NCI-H82 treated with DMSO at 0.1 percent for 48 hours (cell line): ENCODE data around the gene LMNA.

ENCODE experiments used
- DNase-seq: peaks from one replicate; lab custom pipeline; 2025; ENCODE audit not compliant: unreplicated experiment; lab: John Stamatoyannopoulos, UW

The LMNA gene

DNA sequence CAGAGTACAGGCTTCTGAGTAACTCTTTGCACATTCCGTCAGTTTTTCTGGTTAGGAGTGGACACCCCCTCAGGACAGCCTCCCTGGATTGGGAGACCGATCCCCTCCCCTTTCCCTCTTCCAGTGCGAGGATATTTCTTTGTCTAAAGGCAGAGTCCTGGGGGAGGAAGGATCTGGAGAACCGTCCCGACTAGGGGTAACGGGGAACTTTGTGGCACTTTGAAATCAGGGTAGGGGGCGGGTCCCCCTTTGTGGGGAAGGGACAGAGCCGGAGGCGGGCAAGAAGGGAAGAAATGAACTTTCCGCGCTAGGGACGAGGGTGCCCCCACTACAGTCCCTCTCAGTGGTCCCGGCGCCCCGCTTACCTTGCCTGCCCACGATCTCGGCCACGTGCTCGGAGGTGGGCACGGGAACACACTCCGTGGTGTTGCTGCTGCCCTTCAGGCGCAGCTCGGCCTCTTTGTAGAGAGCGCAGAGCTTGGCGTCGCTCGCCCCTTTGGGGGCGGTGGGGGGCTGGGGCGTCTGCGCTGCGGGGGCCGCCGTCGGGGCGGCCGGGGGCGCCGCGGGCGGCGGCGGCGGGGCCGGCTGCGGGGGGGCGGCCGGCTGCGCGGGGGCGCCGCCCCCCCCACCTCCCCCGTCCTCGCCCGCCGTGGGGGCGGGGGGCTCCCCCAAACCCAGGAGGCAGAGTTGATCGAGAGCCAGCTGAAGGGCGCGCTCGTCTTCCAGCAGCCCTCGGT is 33.2 kb upstream of the LMNA start:
- DNase-seq, result no peak

DNA sequence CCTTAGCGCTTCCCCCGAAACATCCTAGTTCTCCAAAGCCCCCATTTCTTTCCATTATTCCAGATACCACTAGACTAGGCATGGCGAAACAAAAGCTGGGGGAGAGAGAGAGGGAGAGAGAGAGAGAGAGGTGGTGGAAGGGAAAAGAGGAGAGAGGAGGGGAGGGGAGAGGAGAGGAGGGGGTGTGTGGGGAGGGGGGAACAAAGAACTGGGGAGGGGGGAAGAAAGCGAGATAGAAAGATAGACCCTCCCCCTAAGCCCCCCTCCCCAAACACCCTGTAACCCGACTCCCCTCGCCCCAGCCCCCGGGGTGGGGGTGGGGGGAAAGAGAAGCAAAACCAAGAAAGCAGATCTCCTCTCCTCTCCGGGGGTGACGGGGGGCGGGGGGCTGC is 32.6 kb upstream of the LMNA start:
- DNase-seq, result no peak

DNA sequence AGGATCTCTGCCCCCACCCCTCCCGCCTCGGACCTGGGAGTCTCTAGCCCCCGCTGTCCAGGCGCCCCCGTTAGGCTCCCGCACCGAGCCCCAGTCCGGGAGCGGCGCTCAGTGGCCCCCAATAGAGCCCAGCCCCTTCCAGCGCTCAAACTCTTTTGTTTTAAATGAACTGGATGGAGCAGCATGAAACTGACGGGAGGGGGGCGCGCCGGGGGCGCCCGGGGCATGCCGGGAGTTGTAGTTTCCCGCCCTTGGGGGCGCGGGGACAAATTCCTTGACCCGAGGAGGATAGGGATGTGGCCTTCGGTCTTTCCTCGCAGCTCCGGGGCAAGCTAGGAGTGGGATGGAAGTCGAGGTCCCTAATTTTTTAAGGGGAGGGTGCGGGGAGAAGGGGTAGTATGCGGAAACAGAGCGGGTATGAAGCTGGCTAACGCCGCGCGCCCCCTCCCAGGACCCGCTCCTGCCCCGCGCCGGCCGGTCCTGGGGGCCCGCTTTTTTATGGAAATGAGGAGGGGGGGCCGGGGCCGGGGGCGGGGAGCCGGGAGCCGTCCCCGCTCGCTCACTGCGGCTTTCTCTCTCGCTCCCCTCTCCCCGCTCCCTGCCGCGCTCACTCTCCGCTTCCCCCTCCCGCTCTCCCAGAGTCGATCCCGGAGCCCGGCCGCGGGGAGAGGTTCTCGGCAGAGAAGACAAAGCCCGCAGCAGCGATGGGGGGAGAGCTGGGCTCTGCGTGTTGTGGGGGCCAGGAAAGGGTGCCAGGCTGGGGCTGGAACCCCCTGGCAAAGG is 32.0 kb upstream of the LMNA start, which contains the start of gene MEX3A:
TSS of gene MEX3A (minus strand) at position 157 of the 783 bp plus-strand sequence. CDS start 467 bp downstream, outside the sequence.
- peak; percentile 78 for DNase-seq

DNA sequence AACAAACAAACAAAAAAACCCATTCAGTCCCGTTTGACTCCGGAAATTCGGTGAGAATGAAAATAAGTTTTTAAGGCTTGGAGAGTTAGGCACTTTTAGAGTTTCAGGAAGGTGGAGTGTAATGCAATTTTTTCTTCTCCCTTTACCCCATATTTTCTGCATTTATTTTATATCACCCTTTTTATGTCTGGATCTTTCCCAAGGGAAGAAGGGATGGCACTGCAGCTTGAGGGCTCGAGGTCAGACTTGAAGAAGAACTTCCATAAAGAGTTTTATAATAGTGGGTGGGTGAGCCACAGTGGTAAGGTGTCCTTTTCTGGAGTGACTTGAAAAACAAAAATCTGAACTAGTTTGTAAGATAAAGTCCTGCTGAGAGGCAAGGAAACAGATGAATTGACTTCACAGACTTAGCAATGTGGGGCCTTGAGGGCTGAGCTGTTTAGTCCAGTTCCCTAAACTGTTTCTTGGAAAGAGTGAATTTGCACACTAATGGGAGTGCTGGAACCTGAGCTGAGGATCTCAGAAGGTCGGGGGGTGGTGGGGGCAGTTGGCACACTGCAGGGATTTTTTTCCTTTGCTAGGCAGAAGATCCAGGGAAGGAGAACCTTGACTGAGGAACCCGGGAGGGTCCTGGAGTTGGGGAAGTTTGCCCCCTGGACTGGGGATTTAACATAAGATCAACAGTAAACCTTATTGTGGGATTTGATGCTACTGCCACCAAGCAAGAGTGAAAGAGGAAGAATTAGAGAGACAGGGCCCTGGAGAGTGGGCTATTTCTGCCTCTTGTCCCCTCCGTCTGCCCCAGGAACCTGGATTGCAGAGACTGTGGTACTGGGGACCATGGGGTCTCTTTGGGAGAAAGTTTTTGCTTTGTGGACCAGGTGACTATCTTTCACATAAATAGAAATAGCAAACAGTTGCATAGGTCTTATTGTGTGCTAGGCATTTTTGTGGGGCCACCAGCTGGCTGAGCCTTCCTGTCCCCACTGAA is 30.4 kb upstream of the LMNA start:
- no peak for DNase-seq

DNA sequence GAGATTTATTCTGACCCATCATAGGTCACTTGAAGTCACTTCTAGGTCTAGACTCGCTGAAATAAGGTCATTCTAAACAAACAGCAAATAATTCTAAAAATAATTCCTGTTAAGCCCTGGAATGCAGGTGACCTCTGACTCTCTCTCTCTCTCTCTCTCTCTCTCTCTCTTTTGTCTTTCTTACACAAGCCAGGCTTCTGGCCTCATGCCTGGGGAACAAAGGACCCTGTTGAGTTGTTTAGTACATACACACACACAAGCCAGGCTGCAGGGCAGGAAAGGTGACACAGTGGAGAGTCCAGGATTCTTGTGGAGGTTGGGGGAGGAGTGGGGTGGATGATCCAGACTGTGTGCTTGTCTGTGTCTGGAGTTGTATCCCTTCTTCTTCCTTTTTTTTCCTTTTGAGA is 28.3 kb upstream of the LMNA start:
- no peak for DNase-seq

DNA sequence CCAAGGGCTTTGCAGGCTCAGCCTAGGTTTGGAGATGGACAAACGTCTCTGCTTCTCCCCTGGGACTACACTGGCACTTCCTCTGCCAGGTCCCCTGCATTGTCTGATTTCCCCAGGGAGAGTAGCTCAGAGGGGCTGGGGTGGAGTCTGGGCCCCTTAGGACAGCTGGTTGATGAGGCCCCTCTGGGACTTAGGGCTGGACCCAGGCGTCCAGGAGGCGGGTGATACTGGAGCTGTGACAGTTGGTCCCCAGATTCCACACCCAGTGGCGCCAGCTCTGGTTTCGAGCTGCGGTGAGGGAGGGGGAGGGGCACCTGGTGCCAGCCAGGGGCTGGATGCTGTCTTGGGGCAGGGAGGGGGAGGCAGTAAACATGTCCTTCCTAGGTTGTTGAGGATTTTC is 24.8 kb upstream of the LMNA start:
- DNase-seq, result peak; percentile 94

DNA sequence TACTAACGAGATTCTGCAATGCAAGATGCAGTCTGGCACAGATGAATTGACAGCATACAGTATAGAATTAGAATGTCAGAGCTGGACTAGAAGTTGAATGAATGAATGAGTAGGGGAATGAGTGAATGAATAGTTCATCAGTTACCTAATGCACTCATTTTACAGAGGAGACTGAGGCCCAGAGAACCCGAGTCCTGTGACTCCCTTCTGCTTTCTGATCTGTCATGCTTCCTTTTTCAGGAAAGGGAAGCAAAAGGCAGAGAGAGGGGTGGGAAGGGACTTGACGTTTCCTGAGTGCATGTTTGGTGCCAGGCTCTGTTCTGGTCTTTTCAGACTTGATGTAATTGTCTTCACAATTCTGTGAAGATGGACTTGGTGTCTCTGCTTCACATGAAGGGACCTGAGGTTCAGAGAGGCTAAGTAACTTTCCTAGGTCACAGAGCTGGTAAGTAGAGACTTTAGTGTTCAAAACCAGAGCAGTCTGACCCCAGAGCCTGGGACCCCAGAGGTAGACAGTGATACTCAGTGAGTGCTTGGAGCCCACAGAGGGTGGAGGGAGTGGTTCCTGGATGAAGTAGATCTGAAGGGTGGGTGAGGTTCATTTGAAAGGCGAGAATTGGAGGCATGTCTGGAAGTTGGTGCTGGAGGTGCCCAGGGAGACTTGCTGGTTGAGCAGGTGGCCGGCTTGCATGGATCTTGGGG is 24.2 kb upstream of the LMNA start:
- DNase-seq, result no peak

DNA sequence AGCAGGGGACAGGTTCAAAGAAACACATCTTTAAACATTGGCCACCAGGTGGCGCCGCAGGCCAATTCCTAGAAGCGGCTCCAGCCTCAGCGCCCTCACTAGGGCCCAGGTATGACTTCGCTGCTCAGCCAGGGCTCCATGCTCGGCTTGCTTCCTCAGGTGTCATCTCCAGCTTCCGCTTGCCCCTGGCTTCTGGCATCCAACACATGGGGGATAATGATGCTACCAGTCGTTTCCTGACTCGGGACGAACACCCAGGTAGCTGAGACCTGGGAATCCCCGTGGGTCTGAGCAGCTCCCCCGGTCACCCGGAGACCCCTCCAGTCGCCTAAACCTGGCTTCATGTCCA is 23.7 kb upstream of the LMNA start:
- DNase-seq, result peak; percentile 72

DNA sequence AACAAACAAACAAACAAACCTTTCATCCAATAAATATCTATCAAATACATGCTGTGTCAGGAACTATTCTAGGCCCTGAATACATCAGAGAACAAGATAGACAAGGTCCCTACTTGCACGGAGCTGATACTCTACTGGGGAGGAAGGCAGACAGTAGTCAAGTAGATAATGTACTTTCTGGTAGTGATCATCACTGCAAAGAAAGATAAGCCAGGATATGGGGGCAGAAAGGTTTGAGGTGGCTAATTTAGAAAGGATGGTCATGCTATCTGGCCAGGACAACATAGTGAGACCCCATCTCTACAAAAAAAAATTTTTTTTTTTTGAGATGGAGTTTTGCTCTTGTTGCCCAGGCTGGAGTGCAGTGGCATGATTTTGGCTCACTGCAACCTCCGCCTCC is 22.9 kb upstream of the LMNA start:
- no peak for DNase-seq

DNA sequence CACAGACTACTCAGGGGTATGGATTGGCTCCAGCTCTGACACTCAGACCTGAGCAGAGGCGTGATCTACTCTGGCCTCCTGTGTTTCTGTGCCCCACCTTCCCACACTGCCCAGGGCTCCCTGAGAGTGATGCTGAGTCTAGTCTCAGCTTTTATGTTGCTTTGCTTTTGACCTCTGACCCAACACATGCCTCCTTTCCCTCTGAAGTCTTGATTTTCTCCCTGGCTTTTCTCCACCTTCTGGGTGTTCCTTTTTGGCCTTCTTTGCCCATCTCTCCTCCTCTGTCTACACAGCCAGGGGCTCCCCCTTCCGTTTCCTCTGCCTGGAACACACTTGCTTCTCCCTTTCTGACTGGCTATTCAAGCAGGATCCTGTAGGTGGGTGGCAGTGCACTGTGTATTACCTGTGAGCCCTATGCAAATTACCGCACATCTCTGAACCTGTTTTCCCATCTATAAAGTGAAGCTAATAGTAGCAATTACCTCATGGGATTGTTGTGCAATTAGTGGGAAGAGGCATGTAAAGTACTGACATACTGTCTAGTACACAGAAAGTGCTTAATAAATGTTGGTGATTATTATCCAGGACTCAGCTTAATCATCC is 18.5 kb upstream of the LMNA start:
- no peak for DNase-seq

DNA sequence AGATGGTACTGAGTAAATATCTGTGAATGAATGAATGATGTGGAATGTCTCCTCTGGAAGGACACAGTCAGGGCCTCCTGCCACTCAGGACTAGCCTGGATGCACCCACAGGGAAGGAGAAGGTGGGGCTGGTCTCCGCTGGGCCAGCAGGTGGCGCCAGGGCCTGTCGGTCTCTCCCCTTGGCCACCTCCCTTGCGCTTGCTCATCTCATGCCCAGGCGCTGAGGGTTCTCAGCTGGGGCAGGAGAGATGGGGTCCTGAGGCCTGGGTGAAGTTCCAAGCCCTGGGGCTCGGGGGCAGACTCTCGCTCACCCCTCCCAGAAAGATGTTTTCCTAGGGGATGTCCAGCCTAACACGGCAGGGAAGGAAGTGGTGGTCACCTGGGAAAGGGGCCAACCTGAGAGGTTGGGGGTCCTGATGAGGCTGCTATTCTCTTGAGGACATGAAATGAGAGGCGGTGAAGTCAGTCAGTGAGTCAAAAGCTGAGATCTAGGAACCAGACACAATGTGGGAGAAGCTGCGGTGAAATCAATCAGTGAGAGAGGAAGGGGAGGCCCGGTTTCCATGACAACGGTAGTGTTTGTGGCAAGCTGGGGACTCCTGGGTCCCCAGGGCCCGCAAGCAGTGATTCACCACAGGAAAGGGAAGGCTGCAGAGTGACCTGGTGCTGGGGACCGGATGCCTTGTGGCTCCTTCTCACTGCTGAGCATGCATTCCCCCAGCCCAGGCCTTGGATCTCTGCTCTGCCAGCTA is 17.7 kb upstream of the LMNA start:
- DNase-seq, result no peak

DNA sequence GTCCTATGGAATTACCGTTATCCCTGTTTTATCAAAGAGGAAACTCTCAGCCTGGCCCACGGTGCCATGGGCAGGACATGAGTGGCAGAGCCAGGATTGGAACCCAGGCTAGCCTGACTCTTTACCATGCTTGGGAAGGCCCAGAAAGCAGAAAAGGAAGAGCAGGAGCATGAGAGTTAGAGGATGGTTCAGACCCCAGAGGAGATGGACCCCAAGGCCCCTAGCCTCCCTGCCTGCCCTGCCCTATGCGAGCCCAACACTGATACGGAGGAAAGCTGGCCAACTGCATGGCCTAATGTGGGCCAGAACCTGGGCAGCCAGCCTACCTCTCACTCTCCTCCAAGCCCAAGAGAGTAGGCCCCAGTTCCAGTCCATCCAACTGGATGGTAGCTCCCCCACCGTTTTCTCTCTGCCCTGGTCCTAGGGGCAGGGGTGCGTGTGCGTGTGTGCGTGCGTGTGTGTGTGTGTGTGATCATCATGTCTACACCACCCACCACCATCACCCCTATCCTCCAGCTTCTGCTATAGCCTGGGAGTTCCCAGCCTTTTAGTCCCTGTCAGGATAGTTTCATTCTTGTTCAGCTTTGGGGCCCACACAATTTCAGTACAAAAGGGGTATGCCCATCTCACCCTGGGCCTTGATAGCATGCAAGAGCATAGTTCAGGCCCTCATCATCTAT is 16.9 kb upstream of the LMNA start:
- DNase-seq, result no peak

DNA sequence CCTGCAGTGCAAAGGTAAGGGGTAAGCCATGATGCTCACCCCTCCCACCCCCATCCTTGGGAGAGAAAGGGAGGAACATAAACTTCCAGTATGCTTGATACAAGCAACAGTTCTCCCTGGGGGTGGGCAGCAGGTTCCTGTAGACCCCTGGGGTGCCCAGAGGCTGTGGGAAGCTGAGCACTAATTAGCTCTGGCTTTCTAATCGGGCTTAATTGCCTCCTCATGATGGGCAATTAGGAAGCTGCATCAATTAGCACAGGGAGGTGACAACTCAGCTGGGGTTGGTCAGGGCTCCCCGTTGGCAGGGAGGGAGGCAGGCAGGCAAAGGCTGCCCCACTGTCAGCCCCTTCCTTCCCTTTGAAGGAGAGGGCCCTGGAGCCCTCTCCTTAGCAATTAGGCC is 15.7 kb upstream of the LMNA start:
- DNase-seq, result no peak

DNA sequence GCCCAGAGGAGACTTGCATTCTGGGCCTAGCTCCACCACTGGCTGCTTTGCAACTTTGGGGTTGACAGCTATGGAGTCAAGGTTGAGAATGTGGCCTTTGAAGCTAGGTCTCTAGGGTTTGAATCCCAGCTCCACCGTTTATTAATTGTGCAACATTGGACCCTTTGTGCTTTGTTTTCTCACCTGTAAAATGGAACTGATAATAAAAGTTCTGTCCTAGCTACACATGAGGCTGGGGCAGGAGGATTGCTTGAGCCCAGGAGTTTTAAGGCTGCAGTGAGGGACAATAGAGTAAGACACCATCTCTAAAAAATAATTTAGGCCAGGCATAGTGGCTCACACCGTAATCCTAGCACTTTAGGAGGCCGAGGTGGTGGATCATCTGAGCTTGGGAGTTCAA is 15.2 kb upstream of the LMNA start:
- DNase-seq, result no peak

DNA sequence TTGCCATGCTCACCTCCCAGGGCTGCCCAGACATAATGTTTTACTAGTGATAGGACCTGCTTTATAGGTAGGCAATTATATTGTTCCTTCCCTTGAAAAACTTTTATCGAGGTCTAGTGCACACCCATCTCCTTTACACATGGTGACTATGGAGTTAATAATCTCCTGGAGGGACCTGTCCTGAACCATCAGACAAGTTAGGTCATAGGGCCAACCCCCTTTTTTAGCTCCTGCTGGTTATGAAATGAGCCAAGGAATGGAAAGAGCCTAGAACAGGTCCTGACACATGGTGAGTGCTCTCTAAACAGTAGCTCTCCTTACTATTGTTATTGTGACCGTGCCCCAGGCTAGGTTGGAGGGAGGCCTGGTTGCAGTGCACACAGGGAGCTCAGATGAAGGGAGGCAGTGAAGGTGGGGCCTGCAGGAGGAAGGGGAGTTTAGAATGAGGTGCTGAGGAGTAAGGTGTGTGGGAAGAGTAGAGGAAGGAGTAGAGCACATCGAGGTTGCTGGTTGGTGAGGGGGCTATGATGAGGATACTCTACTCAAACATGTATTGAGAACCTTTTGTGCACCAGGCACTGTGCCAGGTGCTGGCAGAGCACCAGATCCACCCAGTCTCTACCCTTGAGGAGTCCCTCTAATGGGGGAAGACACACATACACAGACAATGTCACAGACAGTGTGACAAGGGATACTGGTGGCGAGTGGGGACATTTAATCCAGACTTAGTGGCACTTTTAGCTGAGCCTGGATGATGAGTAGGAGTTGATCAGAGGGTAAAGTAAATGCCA is 14.1 kb upstream of the LMNA start:
- DNase-seq, result no peak

DNA sequence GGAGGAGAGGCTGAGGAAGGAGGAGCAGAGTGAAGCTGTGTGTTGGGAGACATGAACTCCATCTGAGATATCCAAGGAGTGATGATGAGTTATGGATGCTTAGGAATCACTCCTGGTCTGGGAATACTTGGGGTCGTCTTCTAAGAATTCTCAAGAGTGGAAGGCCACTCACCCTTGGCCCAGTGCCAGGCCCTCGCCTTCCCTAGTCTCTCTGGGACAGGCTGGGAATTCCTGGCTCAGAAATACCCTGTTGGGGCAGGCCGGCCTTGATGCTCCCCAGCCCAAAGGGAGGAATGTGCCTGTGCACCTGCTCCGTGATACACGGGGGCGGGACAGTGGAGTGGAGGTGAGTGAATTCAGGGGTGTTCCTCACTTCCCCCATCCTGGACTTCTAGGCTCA is 12.6 kb upstream of the LMNA start:
- no peak for DNase-seq

DNA sequence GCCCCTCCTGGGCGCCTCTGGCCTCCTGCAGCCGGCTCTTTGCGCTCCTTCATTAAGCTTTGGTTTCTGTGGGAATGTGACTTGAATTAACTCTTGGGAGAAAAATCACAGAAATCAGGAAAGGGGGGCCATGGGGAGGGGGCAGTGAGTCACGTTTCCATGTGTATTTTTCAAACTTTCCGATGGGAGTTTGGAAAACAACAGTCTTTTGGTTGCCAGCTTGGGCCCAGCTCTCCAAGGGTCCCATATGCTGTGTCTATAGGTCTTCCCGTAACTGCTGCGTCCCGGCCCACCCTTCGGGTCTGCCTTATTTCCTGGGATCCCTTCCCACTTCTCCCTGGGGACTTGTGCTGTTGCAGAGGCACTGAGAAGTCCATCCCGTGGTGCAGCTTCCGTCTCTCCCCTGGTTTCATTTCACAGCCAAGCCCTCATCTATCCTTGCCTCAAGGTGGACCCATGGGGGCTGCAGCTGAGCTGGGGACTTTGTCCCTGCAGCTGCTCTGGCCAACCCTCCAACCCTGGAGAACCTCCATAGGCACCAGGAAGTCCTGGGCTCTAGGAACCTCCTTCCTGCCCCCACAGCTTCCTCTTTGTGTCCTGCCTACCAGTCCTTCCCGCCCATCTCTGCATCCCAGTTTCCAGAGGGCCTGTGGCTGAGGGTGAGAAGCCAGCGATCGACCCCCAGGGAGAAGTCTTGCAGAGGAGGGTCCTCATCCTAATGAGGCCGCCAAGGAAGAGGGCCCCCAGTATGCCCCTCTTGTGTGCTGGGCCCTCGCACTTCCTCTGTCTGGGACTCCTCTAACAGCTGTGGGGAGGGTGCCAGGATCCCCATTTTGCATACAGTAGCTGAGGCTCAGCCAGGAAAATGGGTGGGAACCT is 11.6 kb upstream of the LMNA start:
- DNase-seq, result no peak
